Heart left ventricle (tissue), 13 donors: ENCODE data around the gene ITSN1.

Experiments
- POLR2A ChIP-seq, 2 donors: fragments of 450-650 bp; IDR thresholded peaks; one replicate each; pipeline ENCODE4 v1.6.1; 2017; ENCODE audit warnings: antibody characterized with exemption in 2 of 2, mild to moderate bottlenecking in 2 of 2, moderate library complexity in 2 of 2
- TF ChIP-seq, protein P1 (sequence below), 12 donors: fragments of 200-600 bp; sonication (generic) in 4 of 12; IDR thresholded peaks; one replicate each; pipeline versions ENCODE4 v1.5.0 to v1.8.0; 2018 to 2022; ENCODE audit warnings: antibody characterized with exemption in 12 of 12, mild to moderate bottlenecking in 5 of 12
- donor health status: ischemic (EF 13 %, LVEDD 7.1; RV severe dilation, severe dysfunction).
- donor health status: DM: no; HTN: yes; CAD: no.
- donor health status: DM: no; HTN: no; CAD: no.
- donor health status: ischemic (EF 25% LVEDD 6.9; RV normal size, moderate dysfunction).
- donor health status: ischemic (EF 25% LVEDD 5.7; RV mildly dilated, moderate dysfunction).
- donor health status: ischemic (EF 35%, LVEDD 5.7; RV mildly dilated, moderate dysfunction).
- donor health status: nonischemic (EF 11% LVEDD 7.7; RV severe dilation, severe dysfunction).
- donor health status: DM: yes; HTN: yes; CAD: no.
- donor health status: PGD.
- donor health status: ischemic (EF 29% LVEDD 5.4; RV normal size, mild dysfunction).
- donor health status: nonischemic (EF 23%, LVEDD 6.1; RV moderate dilation, normal function).

DNA sequence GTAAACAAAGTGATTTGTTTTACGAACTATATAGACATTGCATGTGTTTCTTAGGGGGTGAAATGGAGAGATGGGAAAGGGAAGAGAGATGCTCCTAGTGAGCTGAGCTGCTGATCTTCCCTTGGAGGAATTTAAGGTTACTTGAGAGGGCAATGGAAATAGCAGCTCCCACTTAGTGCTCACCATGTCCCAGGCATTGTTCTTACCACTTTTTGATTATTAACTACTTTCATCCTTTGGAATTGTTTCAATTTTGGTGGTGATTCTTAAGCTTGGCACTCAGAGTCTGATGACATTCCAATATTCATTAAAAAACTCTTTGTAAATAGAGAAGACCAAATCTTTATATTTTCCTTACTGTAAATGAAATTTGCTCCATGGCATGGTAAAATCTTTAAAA lies 124.9 kb downstream of the ITSN1 start:
- TF ChIP-seq, protein P1, sequence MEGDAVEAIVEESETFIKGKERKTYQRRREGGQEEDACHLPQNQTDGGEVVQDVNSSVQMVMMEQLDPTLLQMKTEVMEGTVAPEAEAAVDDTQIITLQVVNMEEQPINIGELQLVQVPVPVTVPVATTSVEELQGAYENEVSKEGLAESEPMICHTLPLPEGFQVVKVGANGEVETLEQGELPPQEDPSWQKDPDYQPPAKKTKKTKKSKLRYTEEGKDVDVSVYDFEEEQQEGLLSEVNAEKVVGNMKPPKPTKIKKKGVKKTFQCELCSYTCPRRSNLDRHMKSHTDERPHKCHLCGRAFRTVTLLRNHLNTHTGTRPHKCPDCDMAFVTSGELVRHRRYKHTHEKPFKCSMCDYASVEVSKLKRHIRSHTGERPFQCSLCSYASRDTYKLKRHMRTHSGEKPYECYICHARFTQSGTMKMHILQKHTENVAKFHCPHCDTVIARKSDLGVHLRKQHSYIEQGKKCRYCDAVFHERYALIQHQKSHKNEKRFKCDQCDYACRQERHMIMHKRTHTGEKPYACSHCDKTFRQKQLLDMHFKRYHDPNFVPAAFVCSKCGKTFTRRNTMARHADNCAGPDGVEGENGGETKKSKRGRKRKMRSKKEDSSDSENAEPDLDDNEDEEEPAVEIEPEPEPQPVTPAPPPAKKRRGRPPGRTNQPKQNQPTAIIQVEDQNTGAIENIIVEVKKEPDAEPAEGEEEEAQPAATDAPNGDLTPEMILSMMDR (IDR thresholded peaks at IDR 0.05): no peak
- no peak for TF ChIP-seq POLR2A (IDR thresholded peaks at IDR 0.05)
